ENCODE results near the gene FGF9.

Gene FGF9

GRCh38 chr13:21674490-21675009 is 3.7 kb downstream of the FGF9 start:
- DNase-seq (ENCODE audit: low spot score) = no peak

GRCh38 chr13:21675095-21675991 is 4.5 kb downstream of the FGF9 start:
- DNase-seq (ENCODE audit: low spot score) = no peak

- DNase-seq (ENCODE audit: low spot score) = no peak
These were observed 5.7 kb downstream of the FGF9 start for GRCh38 chr13:21676611-21677021.

- DNase-seq (ENCODE audit: low spot score) = no peak
These were observed 6.3 kb downstream of the FGF9 start for GRCh38 chr13:21677075-21677623.

- DNase-seq (ENCODE audit: low spot score) = no peak
These were observed 12.3 kb downstream of the FGF9 start for GRCh38 chr13:21683034-21683733.

- DNase-seq (ENCODE audit: low spot score) = no peak
These were observed 13.7 kb downstream of the FGF9 start for GRCh38 chr13:21684576-21684975.

- no peak for DNase-seq (ENCODE audit: low spot score)
These were observed 14.7 kb downstream of the FGF9 start for GRCh38 chr13:21685485-21686064.

GRCh38 chr13:21686751-21687391 is 16.0 kb downstream of the FGF9 start:
- DNase-seq (ENCODE audit: low spot score) = no peak

- no peak for DNase-seq (ENCODE audit: low spot score)
These were observed 17.2 kb downstream of the FGF9 start for GRCh38 chr13:21688056-21688455.

- no peak for DNase-seq (ENCODE audit: low spot score)
These were observed 18.2 kb downstream of the FGF9 start for GRCh38 chr13:21689097-21689496.

- no peak for DNase-seq (ENCODE audit: low spot score)
These were observed 20.1 kb downstream of the FGF9 start for GRCh38 chr13:21690955-21691354.

- no peak for DNase-seq (ENCODE audit: low spot score)
These were observed 20.6 kb downstream of the FGF9 start for GRCh38 chr13:21691500-21691899.

GRCh38 chr13:21691928-21692327 is 21.1 kb downstream of the FGF9 start:
- DNase-seq (ENCODE audit: low spot score) = no peak

- no peak for DNase-seq (ENCODE audit: low spot score)
These were observed 24.0 kb downstream of the FGF9 start for GRCh38 chr13:21694831-21695230.

- DNase-seq (ENCODE audit: low spot score) = no peak
These were observed 24.7 kb downstream of the FGF9 start for GRCh38 chr13:21695546-21695945.

GRCh38 chr13:21696865-21697448 is 26.1 kb downstream of the FGF9 start:
- DNase-seq (ENCODE audit: low spot score) = no peak

GRCh38 chr13:21698817-21699679 is 28.2 kb downstream of the FGF9 start:
- no peak for DNase-seq (ENCODE audit: low spot score)

GRCh38 chr13:21701460-21701859 is 30.6 kb downstream of the FGF9 start:
- DNase-seq (ENCODE audit: low spot score) = no peak

GRCh38 chr13:21703846-21704245 is 33.0 kb downstream of the FGF9 start:
- DNase-seq (ENCODE audit: low spot score) = no peak

GRCh38 chr13:21707586-21707985 is 36.7 kb downstream of the FGF9 start:
- no peak for DNase-seq (ENCODE audit: low spot score)

GRCh38 chr13:21709697-21710096 is 38.8 kb downstream of the FGF9 start:
- no peak for DNase-seq (ENCODE audit: low spot score)
